NCI-H748 (cell line): ENCODE results near the gene KRTAP9-2.
"Not testable (repeated sequence)": the region's sequence is repeated elsewhere in the genome, so short reads cannot be mapped to it uniquely, and the experiment has no call there.

Source experiments
- DNase-seq: peaks from one replicate; lab custom pipeline; 2025; ENCODE audit not compliant: unreplicated experiment; lab: John Stamatoyannopoulos, UW

KRTAP9-2 gene

GRCh38 chr17:41226598-41227095, at the start of gene KRTAP9-2:
Gene KRTAP9-2 (plus strand): TSS chr17:41226648. CDS start chr17:41226655, 7 bp downstream.
- DNase-seq: not testable (repeated sequence)

- no peak for DNase-seq
Measured at GRCh38 chr17:41176744-41177387, 49.6 kb upstream of the KRTAP9-2 start.

- no peak for DNase-seq
Measured at GRCh38 chr17:41177727-41178271, 48.6 kb upstream of the KRTAP9-2 start, which contains the start of gene KRTAP4-2. Gene KRTAP4-2 (minus strand): TSS chr17:41178221. CDS start chr17:41178164, 57 bp downstream.

GRCh38 chr17:41178341-41178740, 48.1 kb upstream of the KRTAP9-2 start:
- DNase-seq: no peak

- no peak for DNase-seq
Measured at GRCh38 chr17:41178843-41179616, 47.4 kb upstream of the KRTAP9-2 start.

- peak; percentile 24 for DNase-seq
Measured at GRCh38 chr17:41184480-41184961, 41.9 kb upstream of the KRTAP9-2 start, which contains the start of gene KRTAP4-1. Gene KRTAP4-1 (minus strand): TSS chr17:41184911. CDS start chr17:41184854, 57 bp downstream.

- DNase-seq: no peak
Measured at GRCh38 chr17:41185001-41185400, 41.4 kb upstream of the KRTAP9-2 start.

- no peak for DNase-seq
Measured at GRCh38 chr17:41186872-41187271, 39.6 kb upstream of the KRTAP9-2 start.

GRCh38 chr17:41189837-41190318, 36.6 kb upstream of the KRTAP9-2 start, which contains the start of gene KRTAP9-1:
Gene KRTAP9-1 (plus strand): TSS chr17:41189887. CDS start chr17:41189887, 0 bp downstream.
- not testable (repeated sequence) for DNase-seq

- DNase-seq: peak; percentile 45
Measured at GRCh38 chr17:41190328-41190727, 36.1 kb upstream of the KRTAP9-2 start.

- no peak for DNase-seq
Measured at GRCh38 chr17:41196068-41196467, 30.4 kb upstream of the KRTAP9-2 start.

GRCh38 chr17:41199421-41200078, 26.9 kb upstream of the KRTAP9-2 start:
- DNase-seq: peak; percentile 79

- peak; percentile 95 for DNase-seq
Measured at GRCh38 chr17:41211845-41212466, 14.5 kb upstream of the KRTAP9-2 start.

GRCh38 chr17:41212524-41213169, 13.8 kb upstream of the KRTAP9-2 start:
- DNase-seq: peak; percentile 94

- DNase-seq: no peak
Measured at GRCh38 chr17:41215681-41216080, 10.8 kb upstream of the KRTAP9-2 start.

- no peak for DNase-seq
Measured at GRCh38 chr17:41223821-41224220, 2.6 kb upstream of the KRTAP9-2 start.

GRCh38 chr17:41226051-41226450, 397 bp upstream of the KRTAP9-2 start:
- DNase-seq: no peak

GRCh38 chr17:41230094-41230493, 3.6 kb downstream of the KRTAP9-2 start:
- no peak for DNase-seq

- no peak for DNase-seq
Measured at GRCh38 chr17:41231731-41232130, 5.3 kb downstream of the KRTAP9-2 start.
